HG02870 (cell line): ENCODE measurements around the gene MYLK4.

Experiments
- ATAC-seq: cut with Tn5 transposase; IDR thresholded peaks from one replicate; pipeline ENCODE4 v1.9.1; 2021; ENCODE audit warnings: mild to moderate bottlenecking, moderate library complexity; ENCODE audit not compliant: unreplicated experiment

Gene MYLK4

DNA sequence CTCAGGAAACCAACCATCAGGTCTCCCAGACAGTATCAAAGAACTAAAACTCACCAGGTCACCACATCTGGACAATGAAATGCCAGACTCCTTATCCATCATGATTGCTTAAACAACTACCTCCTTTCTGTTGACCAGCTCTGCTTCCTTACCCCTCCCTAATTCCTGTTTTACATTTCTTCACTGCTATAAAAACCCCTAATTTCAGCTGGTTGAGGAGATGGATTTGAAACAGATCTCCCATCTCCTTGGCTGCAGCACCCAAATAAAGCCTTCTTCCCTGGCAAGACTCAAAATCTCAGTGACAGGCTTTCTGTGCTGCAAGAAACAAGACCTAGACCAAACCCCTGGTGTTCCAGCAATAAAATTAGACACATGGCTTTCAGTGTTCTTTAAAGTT lies 40.3 kb downstream of the MYLK4 start:
- ATAC-seq, result no peak

DNA sequence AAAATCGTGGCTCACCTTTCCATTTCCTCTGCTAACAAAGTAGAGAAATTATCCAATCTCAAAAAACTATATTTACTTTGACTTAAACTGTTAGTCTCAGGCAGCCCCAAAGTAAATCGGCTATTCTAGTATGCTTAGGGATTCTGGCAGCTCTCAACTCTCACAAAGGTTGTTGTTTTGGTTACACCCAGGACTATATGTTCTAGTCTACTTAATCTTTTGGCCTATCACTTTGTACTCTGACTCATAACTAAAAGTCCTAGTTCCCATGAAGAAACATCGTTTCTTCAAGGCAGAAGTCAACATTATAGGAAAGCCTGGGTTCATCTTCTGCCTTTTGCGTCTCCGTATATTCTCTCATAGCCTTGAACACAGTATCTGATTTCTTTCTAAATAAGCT lies 42.3 kb downstream of the MYLK4 start:
- ATAC-seq, result no peak

GRCh38 chr6:2706558-2706957 lies 44.2 kb downstream of the MYLK4 start:
- ATAC-seq, result no peak

DNA sequence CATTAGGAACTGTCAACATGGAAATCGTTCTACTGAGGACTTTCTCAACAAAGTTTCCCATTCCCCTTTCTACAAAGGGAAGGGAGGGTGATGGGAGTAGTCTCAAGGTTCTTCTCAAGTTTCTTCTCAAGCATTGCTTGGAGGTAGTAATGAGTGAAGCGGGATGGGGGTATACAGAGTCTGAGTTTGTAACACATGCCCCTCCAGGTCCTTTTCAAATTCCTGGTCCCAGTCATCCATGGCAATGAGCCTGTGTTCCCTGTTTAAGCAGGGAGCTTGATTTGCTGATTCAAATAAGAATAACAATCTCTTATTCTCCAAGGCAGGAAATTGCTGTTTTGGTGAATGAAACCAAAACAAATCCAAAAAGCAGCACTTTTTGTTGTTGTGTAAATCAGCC lies 45.5 kb downstream of the MYLK4 start:
- ATAC-seq, result no peak

GRCh38 chr6:2697291-2697690 lies 53.4 kb downstream of the MYLK4 start:
- no peak for ATAC-seq

DNA sequence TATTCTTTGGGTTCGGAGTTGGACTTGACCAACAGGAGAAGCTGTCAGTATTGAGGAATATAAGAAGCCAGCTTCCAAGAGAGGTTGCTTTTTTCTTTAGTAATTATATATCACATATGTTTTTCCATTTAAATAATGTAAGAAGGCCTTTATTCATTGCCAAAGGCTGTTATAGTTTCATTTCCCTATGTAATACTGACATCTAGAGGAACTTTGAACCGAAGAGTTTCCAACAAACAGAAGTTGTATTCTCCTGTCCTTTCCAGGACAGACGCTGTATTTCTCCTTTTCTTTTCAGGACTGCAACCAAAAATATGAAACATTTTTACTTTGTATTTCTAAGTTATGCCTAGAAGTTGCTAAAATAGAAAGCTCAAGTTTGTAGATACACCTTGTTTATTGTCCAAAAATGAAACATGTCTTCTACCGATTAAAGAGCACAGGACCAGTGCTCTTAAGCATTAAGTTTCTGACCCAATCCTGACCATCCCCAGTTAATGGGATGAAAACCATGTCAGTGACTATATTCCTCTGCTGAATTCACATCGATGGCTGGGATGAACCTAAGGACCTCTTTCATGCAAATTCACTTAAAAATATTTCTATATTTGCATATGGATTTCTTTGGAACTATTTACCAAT lies 55.1 kb downstream of the MYLK4 start:
- no peak for ATAC-seq

DNA sequence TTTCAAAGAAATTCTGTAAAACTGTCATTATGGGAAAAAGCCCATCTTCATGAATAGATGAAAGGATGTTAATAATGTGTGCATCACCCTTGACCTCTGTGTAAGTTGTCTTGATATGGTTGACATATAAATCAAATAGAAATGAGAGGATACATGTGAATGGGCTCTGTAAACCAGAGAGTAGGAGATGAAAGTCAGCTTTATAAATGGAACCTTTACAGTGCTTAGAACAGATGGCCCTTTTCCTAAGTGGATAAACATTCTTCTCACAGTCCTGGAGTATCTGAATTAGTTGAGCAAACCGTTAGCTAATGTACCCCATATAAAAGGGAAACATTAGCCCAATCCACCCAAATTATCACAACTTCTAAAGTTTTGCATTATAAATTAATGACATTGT lies 57.5 kb downstream of the MYLK4 start:
- ATAC-seq, result no peak

GRCh38 chr6:2688401-2689064 lies 62.2 kb downstream of the MYLK4 start:
- ATAC-seq, result no peak

- no peak for ATAC-seq
These were observed 63.3 kb downstream of the MYLK4 start for GRCh38 chr6:2687456-2687855.

- no peak for ATAC-seq
These were observed 64.2 kb downstream of the MYLK4 start for GRCh38 chr6:2686515-2686914.

DNA sequence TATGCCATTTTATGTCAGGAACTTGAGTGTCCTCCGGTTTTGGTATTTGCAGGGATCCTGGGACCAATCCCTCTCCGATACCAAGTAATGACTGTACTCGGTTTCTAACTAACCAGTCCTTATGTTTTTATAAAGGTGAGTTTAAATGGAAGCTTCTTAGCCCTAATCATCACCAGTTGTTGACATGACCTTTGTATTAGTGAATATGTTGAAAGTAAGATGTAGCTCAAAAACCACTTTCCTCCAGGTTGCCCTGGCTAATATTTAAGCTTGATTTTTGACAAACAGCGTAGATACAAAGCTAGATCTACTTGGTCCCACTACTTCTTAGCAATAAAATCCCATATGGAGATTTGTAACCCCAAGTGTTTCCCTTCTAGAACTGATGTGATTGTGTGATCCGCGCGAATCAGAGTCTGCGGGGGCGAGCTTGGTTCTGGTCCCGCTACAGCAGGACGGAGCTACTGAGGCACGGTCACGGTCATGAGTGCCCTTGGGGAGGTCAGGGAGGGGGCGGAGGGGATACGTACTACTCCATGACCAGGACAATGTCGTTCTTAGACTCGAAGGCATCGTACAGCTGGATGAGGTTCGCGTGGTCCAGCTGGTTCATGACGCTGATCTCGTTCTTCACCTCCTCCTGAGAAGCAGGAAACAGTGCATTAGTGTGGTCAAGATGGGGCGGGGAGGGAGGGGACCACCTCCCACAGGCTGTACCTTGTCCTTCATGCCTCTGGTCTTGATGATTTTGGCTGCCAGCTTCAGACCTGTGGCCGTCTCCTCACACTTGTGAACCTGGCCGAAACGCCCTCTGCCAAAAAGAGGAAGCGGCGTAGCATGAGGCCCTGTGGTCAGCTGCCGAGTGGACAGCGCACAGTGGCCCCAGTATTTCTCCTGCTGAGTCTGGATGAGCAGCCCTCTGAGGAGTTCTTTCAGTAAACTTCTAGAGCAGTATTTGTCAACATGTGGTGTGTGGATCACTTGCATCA lies 65.7 kb downstream of the MYLK4 start:
- ATAC-seq, result no peak

DNA sequence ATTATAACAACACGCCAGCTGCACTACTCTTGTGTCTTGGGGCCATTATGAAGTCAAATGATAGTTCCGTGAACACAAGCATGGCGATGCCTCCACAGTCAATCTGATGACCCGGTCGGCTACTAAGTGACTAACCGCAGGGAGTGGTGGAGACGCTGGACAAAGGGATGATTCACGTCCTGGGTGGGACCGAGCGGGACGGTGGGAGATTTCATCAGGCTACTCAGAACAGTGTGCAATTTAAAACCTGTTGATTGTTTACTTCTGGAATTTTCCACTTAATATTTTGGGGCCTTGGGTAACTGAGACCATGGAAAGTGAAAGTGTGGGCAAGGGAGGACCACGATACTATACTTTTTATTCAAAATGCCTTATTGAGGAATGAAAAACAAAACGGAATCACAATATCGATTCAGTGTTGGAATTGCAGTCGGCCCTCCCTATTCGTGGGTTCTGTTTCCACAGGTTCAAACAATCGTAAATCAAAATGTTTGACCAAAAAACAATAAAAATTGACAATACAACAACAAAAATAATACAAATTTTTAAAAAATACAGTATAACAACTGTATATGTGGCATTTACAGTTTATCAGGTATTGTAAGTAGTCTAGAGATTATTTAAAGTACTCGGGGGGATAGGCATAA lies 66.5 kb downstream of the MYLK4 start:
- ATAC-seq, result no peak

- no peak for ATAC-seq
These were observed 70.3 kb downstream of the MYLK4 start for GRCh38 chr6:2680264-2680922.

- ATAC-seq, result no peak
These were observed 73.6 kb downstream of the MYLK4 start for GRCh38 chr6:2677080-2677593.

- no peak for ATAC-seq
These were observed 74.7 kb downstream of the MYLK4 start for GRCh38 chr6:2676048-2676447.

DNA sequence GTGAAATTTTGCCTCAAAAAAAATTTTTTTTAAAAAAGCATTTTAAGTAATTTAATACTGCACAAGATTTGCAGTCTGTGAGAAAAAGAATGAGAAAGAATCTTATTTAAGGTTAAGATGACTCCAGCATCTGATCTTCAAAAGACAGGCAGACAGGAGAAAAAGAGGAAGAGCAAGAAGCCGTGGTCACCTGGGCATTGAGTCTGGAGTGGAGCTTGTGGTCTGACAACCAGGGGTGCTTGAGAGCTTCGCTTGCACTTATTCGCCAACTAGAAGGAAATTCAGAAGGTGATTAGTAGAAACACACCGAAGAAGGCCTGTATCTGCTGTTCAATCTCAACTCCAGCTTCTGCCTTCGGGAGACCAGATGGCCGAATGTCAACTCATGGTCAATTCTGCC lies 75.9 kb downstream of the MYLK4 start:
- no peak for ATAC-seq

DNA sequence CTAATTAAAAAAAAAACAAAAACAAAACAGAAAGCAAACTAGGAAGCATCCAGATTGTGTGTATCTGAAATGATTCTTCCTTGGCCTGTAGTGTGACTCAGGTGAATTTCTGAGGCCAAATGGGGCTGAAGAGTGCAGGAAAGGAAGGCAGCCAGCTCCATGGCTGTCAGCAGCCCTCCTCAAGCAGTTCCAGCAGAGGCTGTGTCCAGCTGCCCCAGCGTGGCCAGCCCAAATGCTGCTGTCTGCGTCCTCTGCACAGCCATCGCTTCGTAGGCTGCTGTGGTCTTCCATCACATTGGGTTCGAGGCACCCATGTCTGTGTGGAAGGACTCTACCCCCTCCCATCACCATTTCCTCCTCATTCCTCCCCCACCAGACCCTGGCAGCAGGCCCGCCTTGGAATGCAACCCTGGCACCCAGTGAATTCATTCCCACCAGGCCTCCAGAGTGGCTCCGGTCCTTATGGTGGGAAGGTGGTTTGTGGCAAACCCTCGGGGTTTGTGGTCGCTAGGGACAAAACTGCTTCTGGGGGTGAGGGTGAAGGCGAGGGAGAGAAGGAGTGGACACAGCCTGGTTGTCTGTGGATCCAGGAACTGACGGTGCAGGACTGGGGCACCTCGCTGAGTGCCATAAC lies 81.5 kb downstream of the MYLK4 start:
- no peak for ATAC-seq

DNA sequence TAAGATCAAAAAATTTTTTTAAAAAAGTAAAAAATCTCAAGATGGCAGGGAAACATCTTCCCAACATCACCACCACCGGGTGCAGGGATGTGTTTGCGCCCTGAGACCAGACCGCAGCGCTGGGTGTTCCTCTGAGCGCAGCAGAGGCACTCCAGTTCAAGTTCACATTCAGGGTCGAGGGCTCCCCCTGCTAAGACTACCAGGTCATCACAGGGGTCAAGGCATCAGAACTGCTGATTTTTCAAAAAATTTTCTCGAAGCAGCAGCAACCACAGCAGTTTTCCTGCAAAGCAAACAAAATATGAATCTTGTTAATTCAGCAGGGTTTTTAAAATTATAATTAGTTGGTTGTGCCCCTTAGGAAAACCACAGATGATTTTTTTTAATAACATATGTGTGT lies 83.1 kb downstream of the MYLK4 start:
- no peak for ATAC-seq

GRCh38 chr6:2666906-2667575 lies 83.7 kb downstream of the MYLK4 start:
- ATAC-seq, result no peak
